ENCODE results near the gene LURAP1L. TPM values are rescaled to one million over a fixed set of nuclear protein-coding genes. Genes with fewer than 3 reads are reported as not detected.

Gene LURAP1L, protein sequence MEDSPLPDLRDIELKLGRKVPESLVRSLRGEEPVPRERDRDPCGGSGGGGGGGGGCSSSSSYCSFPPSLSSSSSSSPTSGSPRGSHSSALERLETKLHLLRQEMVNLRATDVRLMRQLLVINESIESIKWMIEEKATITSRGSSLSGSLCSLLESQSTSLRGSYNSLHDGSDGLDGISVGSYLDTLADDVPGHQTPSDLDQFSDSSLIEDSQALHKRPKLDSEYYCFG
- total RNA-seq (1 to 10 TPM; 1.7 to 5.7 (median 3.0) TPM), polyA plus RNA-seq (1 to 10 TPM; 1.4 to 2.9 TPM)
- long read RNA-seq, donor 1, partial matches to known transcripts, result 0 of 6 reads
- long read RNA-seq, donor 1, other reads (novel, unspliced or antisense), result 2 of 6 reads
- long read RNA-seq, donor 2, transcript LURAP1L-201 (2 exons, 1,753 nt), result major isoform, 11 of 11 reads
- long read RNA-seq, donor 2, partial matches to known transcripts, result 0 of 11 reads
- long read RNA-seq, donor 2, other reads (novel, unspliced or antisense), result 0 of 11 reads
- long read RNA-seq, donor 3, partial matches to known transcripts, result 0 of 2 reads
- long read RNA-seq, donor 3, other reads (novel, unspliced or antisense), result 0 of 2 reads

DNA sequence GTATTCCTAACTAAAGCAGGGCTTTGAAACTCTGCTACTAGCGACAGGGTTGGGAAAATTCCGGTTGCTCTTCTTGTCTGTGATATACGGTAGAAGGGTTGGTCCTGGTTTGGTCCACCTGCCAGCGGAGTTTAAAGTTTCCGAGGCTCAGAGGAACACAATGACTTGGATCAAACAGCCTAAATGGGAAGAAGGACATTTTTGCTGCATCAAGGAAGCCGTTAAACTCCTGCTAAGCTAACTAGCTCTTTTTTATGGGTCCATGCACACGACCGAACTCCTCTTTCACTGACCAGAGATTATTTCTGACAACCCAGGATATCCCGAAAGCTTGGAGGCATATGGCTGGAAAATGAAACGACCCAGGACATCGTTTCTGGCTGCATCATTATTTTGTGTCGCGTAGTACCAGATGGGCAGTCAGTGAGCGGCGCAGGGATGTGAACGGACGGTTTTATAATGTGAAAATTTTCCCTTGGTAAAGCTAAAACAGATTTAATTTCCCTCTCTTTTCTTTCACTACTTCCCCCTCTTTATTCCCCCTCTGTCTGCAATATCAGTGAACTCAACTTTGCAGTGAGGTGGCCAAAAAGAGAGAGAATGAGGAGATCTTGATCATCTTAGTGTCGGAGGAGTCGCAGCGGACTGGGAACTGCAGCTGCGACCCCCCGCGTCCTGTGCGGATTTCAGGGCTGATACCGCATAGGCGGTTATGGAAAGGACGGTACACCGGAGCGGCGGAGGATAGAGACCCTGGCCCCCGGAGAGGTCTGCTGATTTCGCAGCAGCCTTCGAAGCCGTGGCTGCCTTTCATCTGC lies at the start of gene LURAP1L:
LURAP1L (plus strand) TSS at position 160 of the 818 bp plus-strand sequence. CDS start 696 bp downstream, outside the sequence.
- H3K4me3 ChIP-seq, result peak within 1 kb of the TSS; percentile 66 to 89 (median 80)
- intact Hi-C loops (cut with DNase I), result loop anchor here in 9 of 10 donors (2.0 to 10.0 kb wide), 10 partner anchors 37 to 210 kb away; no protein-coding TSS in a partner anchor
- DNase-seq, result peak in 4 of 5 donors; percentile 32 to 53 (median 38)
- 0% methylated on average over 34 of the region's 34 CpGs for WGBS, 4 donors
- peak; percentile 57 to 77 (median 75) for ATAC-seq
- no peaks in the 10 kb centered on the region for H3K36me3 ChIP-seq
- H3K27ac ChIP-seq, result peak within 1 kb of the TSS; percentile 79 to 92 (median 86)
- H3K27me3 ChIP-seq, result no peaks in the 10 kb centered on the region
- H3K4me1 ChIP-seq, result peaks cover 0 to 29% (median 7%) of the 10 kb centered on the region in 12 donors
- TF ChIP-seq CTCF (IDR thresholded peaks at IDR 0.05) (no peak), POLR2A (IDR thresholded peaks at IDR 0.05) (peak in 1 of 2 donors; percentile 45)
- no peaks in the 10 kb centered on the region for H3K9me3 ChIP-seq

DNA sequence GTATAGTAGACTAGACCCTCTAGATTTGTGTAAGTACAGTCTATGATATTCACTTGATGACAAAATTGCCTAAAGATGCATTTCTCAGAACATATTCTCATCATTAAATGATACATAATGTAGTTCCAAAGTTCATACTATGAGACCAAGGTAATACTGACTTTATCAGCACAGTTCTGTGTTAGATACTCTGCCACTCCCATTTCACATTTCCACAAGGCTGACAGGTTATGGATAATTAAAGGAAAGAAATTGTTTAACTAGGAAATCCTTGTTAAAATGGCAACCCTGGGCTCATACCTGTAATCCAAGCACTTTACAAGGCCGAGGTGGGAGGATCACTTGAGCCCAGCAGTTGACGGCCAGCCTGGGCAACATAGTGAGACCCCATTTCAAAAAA lies 48.0 kb upstream of the LURAP1L start:
- no peak for ATAC-seq
- peaks cover 0 to 5% (median 0%) of the 10 kb centered on the region in 12 donors for H3K4me1 ChIP-seq
- intact Hi-C loops (cut with DNase I), result loop anchor here in 4 of 10 donors (10.0 kb wide), 2 partner anchors 48 to 248 kb away; partner anchors contain the start of gene LURAP1L (in 3 of the 4)

DNA sequence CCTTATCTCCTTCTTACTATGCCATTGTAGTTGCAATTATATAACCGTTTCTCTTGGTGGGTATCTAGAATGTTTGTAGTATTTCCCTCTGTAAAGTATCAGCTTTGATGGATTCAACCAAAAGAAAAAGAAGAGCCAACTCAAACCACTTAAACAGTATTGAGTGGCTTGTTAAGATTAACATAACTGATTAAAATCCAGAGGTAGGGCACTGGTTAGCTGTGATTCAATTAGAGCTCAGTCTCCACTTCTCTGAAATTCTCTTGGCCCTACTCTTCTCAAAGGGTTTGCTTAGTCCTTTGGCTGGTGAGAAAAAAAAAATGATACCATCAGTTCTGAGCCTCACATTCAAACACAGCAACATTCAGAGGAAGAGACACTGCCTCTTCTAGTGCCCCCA lies 44.6 kb upstream of the LURAP1L start:
- intact Hi-C loops (cut with DNase I), result no loop called here

More for the DNA sequence above, 48.0 kb upstream of the LURAP1L start:
- H3K27me3 ChIP-seq, result no peaks in the 10 kb centered on the region
- peaks cover 0 to 4% (median 0%) of the 10 kb centered on the region in 12 donors for H3K9me3 ChIP-seq
- no peak overlapping the region for H3K4me3 ChIP-seq
- DNase-seq, result no peak
- no peaks in the 10 kb centered on the region for H3K36me3 ChIP-seq
- no peak overlapping the region for H3K27ac ChIP-seq
- WGBS, 4 donors, result 96 to 100% (median 99%) methylated on average over 2 of the region's 2 CpGs
- TF ChIP-seq POLR2A (IDR thresholded peaks at IDR 0.05) (no peak), CTCF (IDR thresholded peaks at IDR 0.05) (no peak)

More for the DNA sequence above, 44.6 kb upstream of the LURAP1L start:
- no peak for DNase-seq
- no peak for ATAC-seq
- no peaks in the 10 kb centered on the region for H3K27me3 ChIP-seq
- no peaks in the 10 kb centered on the region for H3K4me1 ChIP-seq
- H3K27ac ChIP-seq, result no peak overlapping the region
- TF ChIP-seq CTCF (IDR thresholded peaks at IDR 0.05) (no peak), POLR2A (IDR thresholded peaks at IDR 0.05) (no peak)
- peaks cover 0 to 14% (median 0%) of the 10 kb centered on the region in 12 donors for H3K9me3 ChIP-seq
- no peaks in the 10 kb centered on the region for H3K36me3 ChIP-seq
- 81 to 93% (median 88%) methylated on average over 1 of the region's 1 CpG for WGBS, 4 donors
- H3K4me3 ChIP-seq, result no peak overlapping the region

Measured in heart left ventricle (tissue), 16 donors.